Fibroblast of villous mesenchyme (primary cell): Measurements from ENCODE around the gene IL1B. TPM values are rescaled to one million over a fixed set of nuclear protein-coding genes. Genes with fewer than 3 reads are reported as not detected.

Experiments
- DNase-seq: peaks from one replicate; pipeline ENCODE4 v3.0.0-alpha.2; 2010; ENCODE audit warnings: low read depth
- H3K4me3 ChIP-seq: 2 replicates; pipeline ENCODE4 v1.5.1; 2011; ENCODE audit warnings: low read depth, mild to moderate bottlenecking, low read length
- total RNA-seq: library from RNA; depleted of rRNA; stranded (reverse); fragments of >200 nt; gene quantifications from 2 replicates; pipeline ENCODE4 v1.2.3, GENCODE V29; 2012
- TF ChIP-seq, protein P1 (sequence below): IDR thresholded peaks from 2 replicates; pipeline ENCODE4 v1.5.1; 2012; ENCODE audit warnings: low read depth, mild to moderate bottlenecking, low read length; ENCODE audit not compliant: insufficient read depth

IL1B gene
- total RNA-seq, 1 donor = 2.6 TPM

DNA sequence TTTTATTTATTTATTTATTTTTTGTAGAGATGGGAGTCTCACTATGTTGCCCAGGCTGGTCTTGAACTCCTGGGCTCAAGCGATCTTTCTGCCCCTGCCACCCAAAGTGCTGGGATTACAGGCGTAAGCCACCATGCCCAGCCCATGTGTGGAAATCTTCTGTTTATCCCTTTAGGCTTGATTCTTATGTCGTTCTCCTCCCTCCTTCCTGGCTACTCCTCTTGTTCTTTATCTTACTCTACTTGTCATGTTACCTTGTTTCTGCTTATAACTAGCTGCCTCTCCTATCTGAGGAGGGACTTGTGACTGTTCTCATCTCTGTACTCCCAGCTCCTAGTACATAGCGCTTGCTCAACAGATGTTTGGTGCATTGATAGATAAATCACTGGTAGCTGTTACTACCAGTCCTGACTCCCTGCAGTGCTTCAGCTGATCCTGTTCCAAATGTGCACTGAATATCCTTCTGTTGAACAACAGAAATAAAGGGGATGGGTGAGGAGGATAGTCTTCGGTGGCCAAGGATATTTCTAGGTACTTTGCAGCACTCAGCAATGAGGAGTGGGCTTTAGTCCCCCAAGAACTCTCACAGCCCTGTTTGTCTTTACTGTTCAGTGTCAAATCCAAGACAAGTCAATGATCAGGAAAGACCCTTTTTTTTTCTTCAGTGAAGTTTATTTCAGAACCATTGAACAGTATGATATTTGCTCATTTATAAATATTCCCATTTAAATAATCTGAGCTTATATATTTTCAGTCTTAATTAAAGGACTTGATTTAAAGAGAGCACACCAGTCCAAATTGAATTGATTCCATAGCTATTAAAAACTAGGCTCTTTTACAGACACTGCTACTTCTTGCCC, 7.2 kb downstream of the IL1B start:
- peak; percentile 60 for DNase-seq
- TF ChIP-seq, protein P1, sequence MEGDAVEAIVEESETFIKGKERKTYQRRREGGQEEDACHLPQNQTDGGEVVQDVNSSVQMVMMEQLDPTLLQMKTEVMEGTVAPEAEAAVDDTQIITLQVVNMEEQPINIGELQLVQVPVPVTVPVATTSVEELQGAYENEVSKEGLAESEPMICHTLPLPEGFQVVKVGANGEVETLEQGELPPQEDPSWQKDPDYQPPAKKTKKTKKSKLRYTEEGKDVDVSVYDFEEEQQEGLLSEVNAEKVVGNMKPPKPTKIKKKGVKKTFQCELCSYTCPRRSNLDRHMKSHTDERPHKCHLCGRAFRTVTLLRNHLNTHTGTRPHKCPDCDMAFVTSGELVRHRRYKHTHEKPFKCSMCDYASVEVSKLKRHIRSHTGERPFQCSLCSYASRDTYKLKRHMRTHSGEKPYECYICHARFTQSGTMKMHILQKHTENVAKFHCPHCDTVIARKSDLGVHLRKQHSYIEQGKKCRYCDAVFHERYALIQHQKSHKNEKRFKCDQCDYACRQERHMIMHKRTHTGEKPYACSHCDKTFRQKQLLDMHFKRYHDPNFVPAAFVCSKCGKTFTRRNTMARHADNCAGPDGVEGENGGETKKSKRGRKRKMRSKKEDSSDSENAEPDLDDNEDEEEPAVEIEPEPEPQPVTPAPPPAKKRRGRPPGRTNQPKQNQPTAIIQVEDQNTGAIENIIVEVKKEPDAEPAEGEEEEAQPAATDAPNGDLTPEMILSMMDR = no peak

DNA sequence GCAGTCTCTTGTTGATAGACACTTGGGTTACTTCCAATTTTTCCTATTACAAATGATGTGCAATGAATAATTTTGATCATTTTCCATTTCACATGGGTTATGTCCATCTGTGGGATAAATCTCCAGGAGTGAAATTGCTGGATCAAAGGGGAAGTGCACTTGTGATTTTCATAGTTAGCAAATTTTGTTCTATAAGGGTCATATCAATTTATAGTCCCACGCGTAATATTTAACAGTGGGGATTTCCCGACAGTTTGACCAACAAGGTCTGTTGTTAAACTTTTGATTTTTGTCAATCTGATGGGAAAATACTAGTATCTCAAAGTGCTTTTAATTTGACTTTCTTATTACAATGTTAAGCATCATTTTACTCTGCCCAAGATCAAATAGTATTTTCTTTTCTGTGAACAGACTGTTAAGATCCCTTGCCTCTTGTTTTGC, 8.3 kb downstream of the IL1B start:
- H3K4me3 ChIP-seq = no peak overlapping the region
- TF ChIP-seq, protein P1 = no peak

More for the DNA sequence above, 7.2 kb downstream of the IL1B start:
- no peak overlapping the region for H3K4me3 ChIP-seq

DNA sequence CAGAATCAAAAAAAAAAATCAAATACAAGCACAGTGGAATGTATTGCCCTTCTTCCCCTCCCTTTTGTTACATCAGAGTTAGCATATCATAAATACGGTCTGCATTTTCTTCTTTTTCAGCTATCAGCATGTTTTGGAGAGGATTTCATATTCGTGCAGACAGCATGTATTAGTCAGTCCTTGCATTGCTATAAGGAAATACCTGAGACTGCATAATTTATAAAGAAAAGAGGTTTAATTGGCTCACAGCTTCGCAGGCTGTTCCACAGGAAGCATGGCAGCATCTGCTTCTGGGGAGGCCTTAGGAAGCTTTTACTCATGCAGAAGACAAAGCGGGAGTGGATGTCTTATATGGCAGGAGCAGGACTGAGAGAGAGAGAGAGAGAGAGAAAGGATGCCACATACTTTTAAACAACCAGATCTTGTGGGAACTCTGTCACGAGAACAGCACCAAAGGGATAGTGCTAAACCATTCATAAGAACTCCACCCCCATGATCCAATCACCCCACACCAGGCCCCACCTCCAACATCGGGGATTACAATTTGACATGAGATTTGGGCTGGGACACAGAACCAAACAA, 8.9 kb downstream of the IL1B start:
- H3K4me3 ChIP-seq = no peak overlapping the region
- TF ChIP-seq, protein P1 = no peak

More for the DNA sequence above, 8.3 kb downstream of the IL1B start:
- DNase-seq = no peak

DNA sequence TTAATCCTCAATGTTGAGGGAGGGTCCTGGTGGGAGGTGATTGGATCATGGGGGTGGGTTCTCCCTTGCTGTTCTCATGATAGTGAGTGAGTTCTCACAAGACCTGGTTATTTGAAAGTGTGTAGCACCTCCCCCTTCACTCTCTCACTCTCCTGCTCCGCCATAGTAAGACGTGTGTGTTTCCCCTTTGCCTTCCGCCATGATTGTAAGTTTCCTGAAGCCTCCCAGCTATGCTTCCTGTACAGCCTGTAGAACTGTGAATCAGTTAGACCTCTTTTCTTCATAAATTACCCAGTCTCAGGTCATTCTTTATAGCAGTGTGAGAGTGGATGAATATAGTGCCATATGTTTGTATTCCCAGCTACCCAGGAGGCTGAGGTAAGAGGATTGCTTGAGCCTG, 9.6 kb downstream of the IL1B start:
- TF ChIP-seq, protein P1 = no peak
- H3K4me3 ChIP-seq = no peak overlapping the region
- no peak for DNase-seq

More for the DNA sequence above, 8.9 kb downstream of the IL1B start:
- no peak for DNase-seq

DNA sequence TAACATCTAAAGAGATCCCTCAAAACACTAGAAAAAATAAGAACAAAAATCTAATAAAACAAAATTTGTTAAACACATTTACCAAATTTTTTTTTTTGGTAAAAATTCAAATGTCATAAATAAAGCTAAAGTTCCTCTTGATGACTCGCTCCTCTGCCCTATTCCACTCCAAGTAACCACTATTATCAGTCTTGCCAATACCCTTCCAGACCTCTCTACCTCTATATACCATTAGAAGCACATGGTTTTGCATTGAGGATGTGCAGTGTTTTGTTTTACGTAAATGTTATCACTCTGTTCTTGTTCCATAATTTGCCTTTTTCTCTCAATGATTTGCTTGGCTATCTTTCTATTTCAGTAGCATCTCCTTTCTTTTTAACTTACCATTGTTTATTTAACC, 10.9 kb downstream of the IL1B start:
- TF ChIP-seq, protein P1 = no peak
- no peak for DNase-seq
- no peak overlapping the region for H3K4me3 ChIP-seq

DNA sequence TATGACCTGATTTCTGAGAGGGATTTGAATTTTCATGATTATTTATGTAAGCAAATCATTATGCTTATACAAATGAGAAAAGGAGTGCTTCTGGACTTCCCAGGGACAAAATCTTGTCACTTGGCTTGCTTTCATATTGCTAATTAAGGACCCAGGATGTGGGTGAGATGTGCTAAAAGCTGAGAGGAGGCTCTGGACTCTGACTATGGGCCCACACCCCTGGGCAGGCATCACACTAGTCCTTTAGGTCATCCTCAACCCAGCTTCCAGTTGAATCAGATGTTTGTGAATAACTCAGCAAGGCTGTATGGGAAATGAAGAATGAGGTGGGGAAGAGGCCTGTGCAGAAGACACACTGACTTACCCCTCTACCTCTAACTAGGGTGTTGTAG, 11.9 kb downstream of the IL1B start:
- DNase-seq = no peak
- TF ChIP-seq, protein P1 = no peak
- no peak overlapping the region for H3K4me3 ChIP-seq
